Brain microvascular endothelial cell (primary cell): ENCODE results near the gene LELP1.
A peak's percentile ranks its signal among the peaks of the same experiment; 100 is the strongest.
"Not testable (repeated sequence)": the region's sequence is repeated elsewhere in the genome, so short reads cannot be mapped to it uniquely, and the experiment has no call there.

ENCODE experiments used
- DNase-seq: peaks from one replicate; pipeline ENCODE4 v3.0.0-alpha.2; 2020
- H3K27ac ChIP-seq: fragments of 250-450 bp; sonication (Bioruptor Pico); 2 replicates; pipeline ENCODE4 v1.5.1; 2020; ENCODE audit warnings: mild to moderate bottlenecking, moderate library complexity
- H3K27me3 ChIP-seq: fragments of 250-450 bp; sonication (Bioruptor Pico); replicated peaks from 2 replicates; pipeline ENCODE4 v1.5.1; 2020; ENCODE audit warnings: mild to moderate bottlenecking
- H3K36me3 ChIP-seq: fragments of 250-450 bp; sonication (Bioruptor Pico); replicated peaks from 2 replicates; pipeline ENCODE4 v1.5.1; 2020; ENCODE audit warnings: mild to moderate bottlenecking
- H3K4me3 ChIP-seq: 2 replicates; pipeline ENCODE4 v1.5.1; 2011; ENCODE audit warnings: low read depth, mild to moderate bottlenecking, control low read depth, low read length, moderate library complexity
- CTCF ChIP-seq: IDR thresholded peaks from 2 replicates; pipeline ENCODE4 v1.5.1; 2011; ENCODE audit warnings: low read depth, mild to moderate bottlenecking, moderate library complexity, low read length, control low read depth, inconsistent platforms; ENCODE audit errors: missing control alignments
- in situ Hi-C: cut with HindIII; loops from 2 replicates; pipeline ENCODE4 v1.10.0; 2017; ENCODE audit warnings: low sequenced_read_pairs, low pct_ligation_motif_present

LELP1 gene

GRCh38 chr1:153223040-153223891, 20.0 kb downstream of the LELP1 start:
- H3K4me3 ChIP-seq, H3K36me3 ChIP-seq, H3K27me3 ChIP-seq, H3K27ac ChIP-seq, in situ Hi-C loops: not testable (repeated sequence)
- peak; percentile 60 for DNase-seq
- peak; percentile 73 for TF ChIP-seq CTCF

- in situ Hi-C loops: no loop called here
Measured at GRCh38 chr1:153227810-153228209, 24.6 kb downstream of the LELP1 start.

GRCh38 chr1:153228491-153228890, 25.3 kb downstream of the LELP1 start:
- TF ChIP-seq CTCF: no peak
- no peak for DNase-seq
- Histone ChIP-seq H3K36me3 (no peaks in the 10 kb centered on the region), H3K27me3 (no peaks in the 10 kb centered on the region), H3K27ac (no peak overlapping the region), H3K4me3 (no peak overlapping the region)
- in situ Hi-C loops: no loop called here

More at GRCh38 chr1:153227810-153228209, 24.6 kb downstream of the LELP1 start:
- H3K4me3 ChIP-seq: no peak overlapping the region
- no peaks in the 10 kb centered on the region for H3K27me3 ChIP-seq
- DNase-seq: no peak
- TF ChIP-seq CTCF: no peak
- no peak overlapping the region for H3K27ac ChIP-seq
- no peaks in the 10 kb centered on the region for H3K36me3 ChIP-seq

- H3K4me3 ChIP-seq, H3K27ac ChIP-seq, H3K36me3 ChIP-seq, in situ Hi-C loops, H3K27me3 ChIP-seq: not testable (repeated sequence)
- DNase-seq: peak; percentile 1
- peak; percentile 62 for TF ChIP-seq CTCF
Measured at GRCh38 chr1:153229076-153229829, 26.0 kb downstream of the LELP1 start.

GRCh38 chr1:153231363-153231762, 28.1 kb downstream of the LELP1 start:
- Histone ChIP-seq H3K27me3 (no peaks in the 10 kb centered on the region), H3K27ac (no peak overlapping the region), H3K36me3 (no peaks in the 10 kb centered on the region), H3K4me3 (no peak overlapping the region)
- DNase-seq: no peak
- TF ChIP-seq CTCF: no peak
- in situ Hi-C loops: no loop called here
